HepG2 (cell line): ENCODE measurements around the gene SPRY1. TPM values are rescaled to one million over a fixed set of nuclear protein-coding genes. Genes with fewer than 3 reads are reported as not detected.

Source experiments
- ARID5B ChIP-seq: IDR thresholded peaks from 2 replicates; pipeline ENCODE4 v1.4.0; 2020; ENCODE audit warnings: mild to moderate bottlenecking, missing genetic modification reagents
- CEBPG ChIP-seq: IDR thresholded peaks from 2 replicates; pipeline ENCODE4 v1.6.1; 2016
- ELF3 ChIP-seq: IDR thresholded peaks from 2 replicates; pipeline ENCODE4 v1.6.1; 2016; ENCODE audit warnings: missing genetic modification reagents, missing compliant biosample characterization
- SRSF4 ChIP-seq: fragments of 200-400 bp; formaldehyde crosslinking; IDR thresholded peaks from one replicate; pipeline ENCODE4 v1.6.1; 2018; ENCODE audit warnings: mild to moderate bottlenecking, low read depth, low read length, moderate library complexity; ENCODE audit not compliant: poor library complexity, severe bottlenecking
- UBTF ChIP-seq: sonication (generic); formaldehyde crosslinking; IDR thresholded peaks from 2 replicates; pipeline ENCODE4 v1.4.0; 2020; ENCODE audit warnings: mild to moderate bottlenecking, missing genetic modification reagents
- ZNF12 ChIP-seq: sonication (generic); formaldehyde crosslinking; IDR thresholded peaks from 2 replicates; pipeline ENCODE4 v1.5.0; 2020; ENCODE audit warnings: missing genetic modification reagents
- ZNF317 ChIP-seq: sonication (generic); formaldehyde crosslinking; IDR thresholded peaks from 2 replicates; pipeline ENCODE4 v1.5.0; 2020; ENCODE audit warnings: mild to moderate bottlenecking, missing genetic modification reagents
- ZNF609 ChIP-seq: sonication (generic); formaldehyde crosslinking; IDR thresholded peaks from 2 replicates; pipeline ENCODE4 v1.4.0; 2020; ENCODE audit warnings: mild to moderate bottlenecking, missing genetic modification reagents, borderline replicate concordance
- ZNF891 ChIP-seq: sonication (generic); formaldehyde crosslinking; IDR thresholded peaks from 2 replicates; pipeline ENCODE4 v1.5.0; 2020; ENCODE audit warnings: mild to moderate bottlenecking, missing genetic modification reagents
- ZSCAN22 ChIP-seq: sonication (generic); formaldehyde crosslinking; IDR thresholded peaks from 2 replicates; pipeline ENCODE4 v1.4.0; 2020; ENCODE audit warnings: mild to moderate bottlenecking, missing genetic modification reagents
- polyA plus RNA-seq, 8 experiments: library from polyadenylated mRNA; depleted of rRNA in 3 of 8; stranded (reverse) in 7 of 8; unstranded in 1 of 8; fragments of >200 nt; fragmentation: Illumina TruSeq in 4 of 8; extraction: Trizol in 4 of 8; gene quantifications; 2 replicates each; pipeline versions ENCODE4 v1.2.1 to v1.2.3, GENCODE V29; 2011 to 2016; ENCODE audit warnings: low read depth in 4 of 8, missing spikeins in 1 of 8, mixed read lengths in 1 of 8; ENCODE audit not compliant: insufficient read depth in 1 of 8
- total RNA-seq, 5 experiments: library from RNA; depleted of rRNA; stranded (reverse); fragments of >200 nt; fragmentation: Illumina TruSeq; extraction: Trizol; gene quantifications; 2 replicates each; pipeline ENCODE4 v1.2.3, GENCODE V29; 2016; ENCODE audit warnings: low read depth in 1 of 5

Gene SPRY1
- total and polyA plus RNA-seq, 2 of the 13 experiments (the other 11 are each of a cell fraction or from before 2014, with no cell fraction given) = 24.7 to 33.4 TPM

GRCh38 chr4:123444290-123444731, 47.7 kb downstream of the SPRY1 start (continued):
- TF ChIP-seq ARID5B (CRISPR knock-in tag) = peak; percentile 47; the same call in 1 of the 2 replicates
- TF ChIP-seq ZNF891 (CRISPR knock-in tag) = no peak
- peak; percentile 17; the same call in 1 of the 2 replicates for TF ChIP-seq CEBPG
- peak; percentile 85; the same call in 1 of the 2 replicates for TF ChIP-seq ZSCAN22 (CRISPR knock-in tag)
- no peak for TF ChIP-seq ZNF12
- TF ChIP-seq ZNF317 (CRISPR knock-in tag) = no peak
- 0 out of 2 replicates have a peak, but pooled peaks have one; percentile 12 for TF ChIP-seq UBTF
- TF ChIP-seq SRSF4 = no peak
- peak; percentile 34; the same call in 1 of the 2 replicates for TF ChIP-seq ELF3 (CRISPR knock-in tag)
- TF ChIP-seq ZNF609 (CRISPR knock-in tag) = peak; percentile 91
